Transverse colon (tissue), 4 donors: Measurements from ENCODE around the gene OVOL1. TPM values are rescaled to one million over a fixed set of nuclear protein-coding genes. Genes with fewer than 3 reads are reported as not detected.
"Not testable (repeated sequence)": the region's sequence is repeated elsewhere in the genome, so short reads cannot be mapped to it uniquely, and the experiment has no call there.

Experiments used
- DNase-seq: peaks from one replicate; pipeline ENCODE4 v3.0.0-alpha.2; 2019
- H3K27ac ChIP-seq, 4 donors: fragments of 200-600 bp; sonication (generic); 2 replicates each; pipeline ENCODE4 v1.5.1; 2016 to 2018; ENCODE audit warnings: inconsistent platforms in 4 of 4
- H3K27me3 ChIP-seq: fragments of 200-600 bp; sonication (generic); 2 replicates; pipeline ENCODE4 v1.5.1; 2017; ENCODE audit warnings: inconsistent platforms
- H3K36me3 ChIP-seq, 4 donors: fragments of 200-600 bp; sonication (generic); 2 replicates each; pipeline ENCODE4 v1.5.1; 2017 to 2019; ENCODE audit warnings: inconsistent platforms in 4 of 4
- H3K4me1 ChIP-seq, 4 donors: fragments of 200-600 bp; sonication (generic); 2 replicates each; pipeline ENCODE4 v1.5.1; 2017 to 2020; ENCODE audit warnings: inconsistent platforms in 4 of 4
- H3K4me3 ChIP-seq, 4 donors: fragments of 200-600 bp; sonication (generic); 1 replicate in 1 of 4; 2 replicates in 3 of 4; pipeline versions ENCODE4 v1.5.1 to v1.6.1; 2017 to 2019; ENCODE audit warnings: inconsistent platforms in 4 of 4
- H3K9me3 ChIP-seq, 2 donors: fragments of 200-600 bp; sonication (generic); 2 replicates each; pipeline ENCODE4 v1.5.1; 2017 to 2019; ENCODE audit warnings: inconsistent platforms in 2 of 2
- EP300 ChIP-seq: sonication (generic); formaldehyde crosslinking; IDR thresholded peaks from one replicate; pipeline ENCODE4 v1.6.1; 2017; ENCODE audit warnings: antibody characterized with exemption, low read depth
- POLR2A ChIP-seq: fragments of 450-650 bp; IDR thresholded peaks from one replicate; pipeline ENCODE4 v1.6.1; 2016; ENCODE audit warnings: antibody characterized with exemption, mild to moderate bottlenecking, moderate library complexity
- POLR2AphosphoS5 ChIP-seq, 3 donors: sonication (generic); formaldehyde crosslinking; IDR thresholded peaks; one replicate each; pipeline ENCODE4 v1.6.1; 2016; ENCODE audit warnings: antibody characterized with exemption in 3 of 3
- WGBS, 2 donors: methylation state at CpG; one replicate each; pipeline ENCODE4 v1.1.5; 2018; ENCODE audit warnings: low coverage in 1 of 2; 5-methylcytosine and 5-hydroxymethylcytosine counted together
- in situ Hi-C, 4 donors: fragments of 200-750 bp; cut with MboI; loops; one replicate each; pipeline versions ENCODE4 v1.15.0 to v1.15.1; 2017; ENCODE audit warnings: low sequenced_read_pairs in 3 of 4, low pct_ligation_motif_present in 1 of 4, low pct_unique_long_range_greater_than_20kb in 1 of 4
- intact Hi-C: fragments of 100-400 bp; cut with DNase I; formaldehyde crosslinking; loops from one replicate; pipeline ENCODE4 v1.15.1; 2023; ENCODE audit warnings: low total_unique reads
- total RNA-seq, 4 donors: library from RNA; depleted of rRNA; stranded (reverse); fragments of >200 nt; gene quantifications; one replicate each; pipeline ENCODE4 v1.1.0, GENCODE V29; 2016
- TF ChIP-seq, protein P1 (sequence below), 5 experiments: fragments of 200-600 bp in 3 of 5; fragments of 450-650 bp in 2 of 5; sonication (generic) in 3 of 5; IDR thresholded peaks; 1 replicate in 2 of 5; 2 replicates in 3 of 5; pipeline ENCODE4 v1.5.1; 2016 to 2017; ENCODE audit warnings: antibody characterized with exemption in 5 of 5, inconsistent platforms in 3 of 5, mild to moderate bottlenecking in 2 of 5, moderate library complexity in 1 of 5

OVOL1 gene
- total RNA-seq, 4 donors from 2014 or later, result 19.9 to 44.8 (median 33.8) TPM

DNA sequence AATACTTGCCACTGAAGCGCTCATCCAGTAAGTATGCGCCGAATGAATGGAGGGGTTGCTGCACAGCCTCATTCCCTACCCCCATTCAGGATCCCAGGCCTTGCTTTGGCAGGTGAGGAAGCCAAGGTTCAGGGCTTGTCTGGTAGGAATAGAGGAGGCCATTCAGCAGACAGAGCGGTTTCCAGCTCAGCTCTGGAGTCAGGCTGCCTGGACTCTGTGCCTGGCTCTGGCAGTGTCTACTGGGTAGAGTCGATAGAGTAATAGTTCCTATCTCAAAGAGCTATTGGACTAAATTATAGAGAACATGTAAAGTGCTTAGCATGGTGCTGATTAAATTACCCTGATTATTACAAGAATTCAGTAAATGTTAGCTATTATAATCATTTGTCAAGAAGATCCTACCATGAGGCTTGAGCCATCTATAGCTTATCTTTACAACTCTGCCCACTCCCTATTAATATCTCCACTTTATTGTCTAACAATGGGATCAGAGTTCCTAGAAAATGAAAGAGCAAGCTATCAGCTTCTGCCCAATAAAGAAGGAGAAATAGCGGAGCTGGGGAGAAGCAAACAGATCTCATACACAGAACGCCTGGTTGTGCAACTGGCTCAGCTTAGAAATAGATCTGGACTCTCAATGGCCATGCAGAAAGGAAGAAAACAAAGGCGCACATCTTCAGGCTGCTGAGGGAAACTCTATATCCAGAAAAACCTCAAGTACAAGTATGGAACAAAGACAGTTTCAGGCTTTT lies 40.3 kb downstream of the OVOL1 start:
- Histone ChIP-seq H3K36me3 (no peaks in the 10 kb centered on the region), H3K27ac (no peak overlapping the region), H3K9me3 (no peaks in the 10 kb centered on the region), H3K4me3 (no peak overlapping the region), H3K4me1 (peaks cover 0 to 27% (median 13%) of the 10 kb centered on the region in 4 donors), H3K27me3 (no peaks in the 10 kb centered on the region)
- DNase-seq, result no peak
- in situ Hi-C loops, result loop anchor here in 1 of 4 donors (10.0 kb wide), 1 partner anchor 112 kb away; the partner anchor contains the start of gene KAT5
- 50 to 64% methylated on average over 5 to 8 of the region's 8 CpGs for WGBS, 2 donors
- no peak for TF ChIP-seq POLR2A
- TF ChIP-seq, protein P1, sequence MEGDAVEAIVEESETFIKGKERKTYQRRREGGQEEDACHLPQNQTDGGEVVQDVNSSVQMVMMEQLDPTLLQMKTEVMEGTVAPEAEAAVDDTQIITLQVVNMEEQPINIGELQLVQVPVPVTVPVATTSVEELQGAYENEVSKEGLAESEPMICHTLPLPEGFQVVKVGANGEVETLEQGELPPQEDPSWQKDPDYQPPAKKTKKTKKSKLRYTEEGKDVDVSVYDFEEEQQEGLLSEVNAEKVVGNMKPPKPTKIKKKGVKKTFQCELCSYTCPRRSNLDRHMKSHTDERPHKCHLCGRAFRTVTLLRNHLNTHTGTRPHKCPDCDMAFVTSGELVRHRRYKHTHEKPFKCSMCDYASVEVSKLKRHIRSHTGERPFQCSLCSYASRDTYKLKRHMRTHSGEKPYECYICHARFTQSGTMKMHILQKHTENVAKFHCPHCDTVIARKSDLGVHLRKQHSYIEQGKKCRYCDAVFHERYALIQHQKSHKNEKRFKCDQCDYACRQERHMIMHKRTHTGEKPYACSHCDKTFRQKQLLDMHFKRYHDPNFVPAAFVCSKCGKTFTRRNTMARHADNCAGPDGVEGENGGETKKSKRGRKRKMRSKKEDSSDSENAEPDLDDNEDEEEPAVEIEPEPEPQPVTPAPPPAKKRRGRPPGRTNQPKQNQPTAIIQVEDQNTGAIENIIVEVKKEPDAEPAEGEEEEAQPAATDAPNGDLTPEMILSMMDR (IDR thresholded peaks at IDR 0.05), result no peak
- TF ChIP-seq EP300, result no peak
- TF ChIP-seq POLR2AphosphoS5 (IDR thresholded peaks at IDR 0.05), result no peak
- intact Hi-C loops, result no loop called here

DNA sequence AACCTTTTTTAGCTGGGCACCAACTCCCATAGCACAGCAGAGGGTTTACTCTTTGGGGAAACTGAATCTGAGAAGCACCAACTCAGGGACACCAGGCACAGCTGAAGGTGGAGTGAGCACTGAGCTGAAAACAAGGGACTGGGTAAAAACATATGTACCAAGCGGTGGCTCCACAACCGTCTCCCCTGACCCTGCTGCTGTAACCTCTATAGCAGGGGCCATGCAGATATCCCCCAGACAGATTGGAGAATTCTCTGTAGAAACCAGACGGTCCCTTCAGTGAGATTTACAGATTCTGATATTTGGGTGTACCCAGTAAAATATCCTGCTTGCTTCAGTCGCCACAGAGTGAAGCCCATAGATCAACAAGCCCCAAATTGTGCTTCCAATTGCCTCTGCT lies 42.6 kb downstream of the OVOL1 start:
- no peak for DNase-seq
- in situ Hi-C loops (loop anchor here in 1 of 4 donors (10.0 kb wide), 1 partner anchor 115 kb away; the partner anchor contains the start of gene KAT5), intact Hi-C loops (no loop called here)
- no peak overlapping the region for H3K27ac ChIP-seq
- no peaks in the 10 kb centered on the region for H3K27me3 ChIP-seq
- H3K9me3 ChIP-seq, result no peaks in the 10 kb centered on the region
- H3K36me3 ChIP-seq, result no peaks in the 10 kb centered on the region
- TF ChIP-seq POLR2AphosphoS5 (IDR thresholded peaks at IDR 0.05), result no peak
- TF ChIP-seq, protein P1 (IDR thresholded peaks at IDR 0.05), result no peak
- no peak for TF ChIP-seq EP300
- no peak for TF ChIP-seq POLR2A
- H3K4me3 ChIP-seq, result no peak overlapping the region
- 40 to 77% methylated on average over 1 to 4 of the region's 4 CpGs for WGBS, 2 donors
- peaks cover 5 to 25% (median 14%) of the 10 kb centered on the region in 4 donors for H3K4me1 ChIP-seq

DNA sequence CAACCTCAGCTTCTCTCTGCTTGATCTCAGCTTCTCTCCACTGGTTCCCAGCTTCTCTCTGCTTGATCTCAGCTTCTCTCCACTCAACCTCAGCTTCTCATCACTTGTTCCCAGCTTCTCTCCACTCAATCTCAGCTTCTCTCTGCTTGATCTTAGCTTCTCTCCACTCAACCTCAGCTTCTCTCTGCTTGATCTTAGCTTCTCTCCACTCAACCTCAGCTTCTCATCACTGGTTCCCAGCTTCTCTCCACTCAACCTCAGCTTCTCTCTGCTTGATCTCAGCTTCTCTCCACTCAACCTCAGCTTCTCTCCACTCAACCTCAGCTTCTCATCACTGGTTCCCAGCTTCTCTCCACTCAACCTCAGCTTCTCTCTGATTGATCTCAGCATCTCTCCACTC lies 45.4 kb downstream of the OVOL1 start:
- H3K36me3 ChIP-seq, H3K9me3 ChIP-seq, H3K27me3 ChIP-seq, DNase-seq, H3K4me3 ChIP-seq, in situ Hi-C loops, H3K27ac ChIP-seq, intact Hi-C loops: not testable (repeated sequence)
- peaks cover 6 to 28% (median 15%) of the 10 kb centered on the region in 4 donors for H3K4me1 ChIP-seq

DNA sequence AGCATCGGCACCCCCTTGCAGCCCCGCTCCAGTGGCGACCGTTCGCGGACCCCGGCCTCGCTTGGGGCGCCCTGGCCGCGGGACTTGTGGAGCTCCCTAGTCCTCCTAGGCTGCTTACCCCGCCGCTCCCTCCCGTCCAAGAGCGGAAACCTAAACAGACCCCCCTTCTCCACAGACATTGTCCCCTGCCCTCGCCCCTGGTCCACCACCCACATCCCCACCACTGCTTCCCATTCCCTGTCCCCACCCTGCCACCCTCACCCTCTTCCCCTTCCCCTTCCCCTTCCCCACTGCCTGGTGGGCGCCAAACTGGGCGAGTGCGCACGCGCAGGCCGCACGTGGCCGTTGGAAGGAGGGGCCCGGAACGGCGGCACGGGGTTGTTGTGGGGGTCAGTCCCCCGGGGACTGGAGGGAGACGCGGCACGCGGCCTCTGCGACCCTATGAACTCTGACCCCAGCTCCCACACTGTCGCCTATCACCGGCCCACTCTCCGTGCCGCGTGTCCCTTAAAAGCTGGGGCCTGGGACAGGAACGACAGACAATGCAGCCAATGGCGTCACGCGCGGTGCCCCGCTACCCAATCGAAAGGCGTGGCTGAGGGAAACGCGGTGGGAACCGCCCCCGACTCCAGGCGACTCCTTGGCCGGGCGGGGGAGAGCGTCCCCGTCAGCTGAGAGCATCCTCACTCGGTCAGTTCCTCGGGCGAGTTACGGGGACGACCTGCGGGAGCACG lies 46.6 kb downstream of the OVOL1 start, which contains the start of gene SNX32:
Gene SNX32 (plus strand): TSS at position 667 of the 734 bp plus-strand sequence. CDS start 103 bp downstream, outside the sequence.
- TF ChIP-seq EP300 (no peak), POLR2AphosphoS5 (IDR thresholded peaks at IDR 0.05) (no peak), POLR2A (no peak)
- TF ChIP-seq, protein P1 (IDR thresholded peaks at IDR 0.05), result no peak
- peak within 1 kb of the TSS; percentile 36 to 61 (median 48) for H3K4me3 ChIP-seq
- intact Hi-C loops (no loop called here), in situ Hi-C loops (no loop called here)
- H3K4me1 ChIP-seq, result peaks cover 6 to 16% (median 11%) of the 10 kb centered on the region in 4 donors
- H3K27ac ChIP-seq, result peak within 1 kb of the TSS; percentile 36 to 66 (median 44)
- WGBS, 2 donors, result 0 to 6% methylated on average over 5 to 60 of the region's 63 CpGs
- H3K36me3 ChIP-seq, result no peaks in the 10 kb centered on the region
- H3K27me3 ChIP-seq, result no peaks in the 10 kb centered on the region
- DNase-seq, result peak; percentile 97
- no peaks in the 10 kb centered on the region for H3K9me3 ChIP-seq
